IMR-90 (cell line): Measurements from ENCODE around the gene PLD1. TPM values are rescaled to one million over a fixed set of nuclear protein-coding genes. Genes with fewer than 3 reads are reported as not detected.

Experiments
- ATAC-seq: fragments of 200-7000 bp; cut with Tn5 transposase; 2 replicates; pipeline ENCODE4 v1.9.1; 2020; ENCODE audit warnings: low read depth, mild to moderate bottlenecking, moderate library complexity
- BruUV-seq: library from RNA; stranded (reverse); fragments of 400-500 nt; replicated peaks from 2 replicates; lab custom pipeline; 2021; lab: Mats Ljungman, UMichigan
- CTCF ChIA-PET: fragments of 300-600 bp; formaldehyde crosslinking; extraction: SDS; loops from one replicate; lab custom pipeline; 2021; ENCODE audit warnings: antibody characterized with exemption; lab: Yijun Ruan, JAX
- POLR2A ChIA-PET: fragments of 300-600 bp; sonication (Branson Sonifier 250); formaldehyde crosslinking; loops from one replicate; lab custom pipeline; 2022; ENCODE audit warnings: antibody characterized with exemption; ENCODE audit not compliant: unreplicated experiment; lab: Charles Lee
- DNase-seq: peaks from one replicate; pipeline ENCODE4 v3.0.0; 2013
- H2AFZ ChIP-seq: replicated peaks from 2 replicates; pipeline ENCODE3; 2013; ENCODE audit warnings: low read length, mild to moderate bottlenecking; ENCODE audit not compliant: poor library complexity
- H2AK5ac ChIP-seq: 2 replicates; pipeline ENCODE4 v1.6.1; 2013; ENCODE audit warnings: low read depth, low read length, inconsistent platforms
- H2AK9ac ChIP-seq: replicated peaks from 2 replicates; pipeline ENCODE3; 2013; ENCODE audit warnings: mild to moderate bottlenecking, low read depth, low read length, moderate library complexity; ENCODE audit not compliant: poor library complexity
- H2BK120ac ChIP-seq: 2 replicates; pipeline ENCODE4 v1.6.1; 2013; ENCODE audit warnings: low read depth, low read length, inconsistent platforms
- H2BK15ac ChIP-seq: 3 replicates; pipeline ENCODE4 v1.6.1; 2013; ENCODE audit warnings: low read depth, low read length, inconsistent platforms
- H2BK20ac ChIP-seq: 2 replicates; pipeline ENCODE4 v1.6.1; 2013; ENCODE audit warnings: low read depth, mild to moderate bottlenecking, inconsistent platforms, low read length, moderate library complexity
- H2BK5ac ChIP-seq: 2 replicates; pipeline ENCODE4 v1.6.1; 2013; ENCODE audit warnings: mild to moderate bottlenecking, low read depth, low read length, inconsistent platforms; ENCODE audit not compliant: poor library complexity, severe bottlenecking
- H3K14ac ChIP-seq: replicated peaks from 2 replicates; pipeline ENCODE4 v1.6.1; 2013; ENCODE audit warnings: low read depth, low read length, inconsistent platforms
- H3K18ac ChIP-seq: 2 replicates; pipeline ENCODE4 v1.6.1; 2013; ENCODE audit warnings: low read depth, low read length, control low read depth
- H3K23ac ChIP-seq: 2 replicates; pipeline ENCODE4 v1.6.1; 2013; ENCODE audit warnings: low read depth, low read length, inconsistent platforms
- H3K27ac ChIP-seq: 2 replicates; pipeline ENCODE4 v1.5.1; 2013; ENCODE audit warnings: mild to moderate bottlenecking, control low read depth, low read length; ENCODE audit not compliant: insufficient read depth
- H3K27me3 ChIP-seq: 2 replicates; pipeline ENCODE4 v1.6.1; 2013; ENCODE audit warnings: low read length; ENCODE audit not compliant: control insufficient read depth, insufficient read depth
- H3K36me3 ChIP-seq: 2 replicates; pipeline ENCODE4 v1.6.1; 2013; ENCODE audit warnings: low read length, mixed read lengths; ENCODE audit not compliant: control insufficient read depth, insufficient read depth
- H3K4ac ChIP-seq: 2 replicates; pipeline ENCODE4 v1.6.1; 2013; ENCODE audit warnings: low read depth, low read length, inconsistent platforms
- H3K4me1 ChIP-seq: 2 replicates; pipeline ENCODE4 v1.6.1; 2013; ENCODE audit warnings: low read length, mixed read lengths; ENCODE audit not compliant: control insufficient read depth, insufficient read depth
- H3K4me2 ChIP-seq: 2 replicates; pipeline ENCODE4 v1.6.1; 2013; ENCODE audit warnings: low read depth, mild to moderate bottlenecking, control low read depth, low read length, moderate library complexity
- H3K4me3 ChIP-seq: 2 replicates; pipeline ENCODE4 v1.5.1; 2013; ENCODE audit warnings: low read depth, mild to moderate bottlenecking, control low read depth, low read length, moderate library complexity; ENCODE audit not compliant: insufficient read depth
- H3K56ac ChIP-seq: 2 replicates; pipeline ENCODE4 v1.6.1; 2013; ENCODE audit warnings: low read length, inconsistent platforms; ENCODE audit not compliant: insufficient read depth; ENCODE audit errors: extremely low read depth
- H3K79me1 ChIP-seq, 2 experiments: 2 replicates each; pipeline ENCODE4 v1.6.1; 2013; ENCODE audit warnings: low read length in 2 of 2, inconsistent platforms in 1 of 2, low read depth in 1 of 2
- H3K9ac ChIP-seq: 2 replicates; pipeline ENCODE4 v1.6.1; 2013; ENCODE audit warnings: low read depth, low read length, control low read depth
- H3K9me1 ChIP-seq: 2 replicates; pipeline ENCODE4 v1.6.1; 2013; ENCODE audit warnings: low read length, inconsistent platforms; ENCODE audit not compliant: insufficient read depth
- H3K9me3 ChIP-seq: 2 replicates; pipeline ENCODE4 v1.6.1; 2013; ENCODE audit warnings: low read length; ENCODE audit not compliant: control insufficient read depth, insufficient read depth
- H4K20me1 ChIP-seq: 2 replicates; pipeline ENCODE4 v1.6.1; 2013; ENCODE audit warnings: low read length, inconsistent platforms; ENCODE audit not compliant: insufficient read depth
- H4K5ac ChIP-seq: 2 replicates; pipeline ENCODE4 v1.6.1; 2013; ENCODE audit warnings: mild to moderate bottlenecking, low read depth, low read length, control low read depth
- H4K8ac ChIP-seq, 2 experiments: 2 replicates each; pipeline ENCODE4 v1.6.1; 2013; ENCODE audit warnings: low read depth in 2 of 2, low read length in 2 of 2, control low read depth in 1 of 2, inconsistent platforms in 1 of 2
- H4K91ac ChIP-seq: 2 replicates; pipeline ENCODE4 v1.6.1; 2013; ENCODE audit warnings: low read depth, low read length, inconsistent platforms; ENCODE audit not compliant: insufficient read depth
- CEBPB ChIP-seq: IDR thresholded peaks from 2 replicates; pipeline ENCODE4 v1.6.1; 2012; ENCODE audit warnings: low read depth, low read length, improper control_type of control experiment
- CTCF ChIP-seq: conservative IDR thresholded peaks from 2 replicates; pipeline ENCODE4 v1.5.1; 2012; ENCODE audit warnings: mild to moderate bottlenecking, low read depth, low read length, improper control_type of control experiment
- MAFK ChIP-seq: IDR thresholded peaks from 2 replicates; pipeline ENCODE4 v1.6.1; 2012; ENCODE audit warnings: low read depth, low read length, improper control_type of control experiment
- WGBS, 2 experiments: methylation state at CpG; one replicate each; pipeline versions ENCODE4 v1.1.5 to v1.1.7; 2013; ENCODE audit warnings: missing lambda C conversion rate in 2 of 2; ENCODE audit not compliant: insufficient read length in 1 of 2; ENCODE audit errors: extremely low coverage in 2 of 2; 5-methylcytosine and 5-hydroxymethylcytosine counted together
- dilution Hi-C: fragments of 300-500 bp; cut with HindIII; formaldehyde crosslinking; loops from one replicate; pipeline ENCODE4 v1.14.3; 2018; ENCODE audit warnings: low sequenced_read_pairs; ENCODE audit not compliant: unreplicated experiment
- in situ Hi-C: fragments of 300-500 bp; cut with MboI; formaldehyde crosslinking; loops from 3 replicates; pipeline ENCODE4 v1.14.3; 2019; ENCODE audit warnings: low sequenced_read_pairs, inconsistent platforms, mixed read lengths
- intact Hi-C: fragments of 100-400 bp; cut with micrococcal nuclease; formaldehyde crosslinking; loops from 2 replicates; pipeline ENCODE4 v1.10.0; 2022
- polyA plus RNA-seq, 3 experiments: library from polyadenylated mRNA; depleted of rRNA; stranded (reverse); fragments of >200 nt; gene quantifications; 2 replicates each; pipeline ENCODE4 v1.2.3, GENCODE V29; 2012; ENCODE audit warnings: low replicate concordance in 1 of 3
- total RNA-seq: library from RNA; depleted of rRNA; stranded (reverse); fragments of >200 nt; gene quantifications from 2 replicates; pipeline ENCODE4 v1.2.3, GENCODE V29; 2012

PLD1 gene
- total and polyA plus RNA-seq, 2 of the 4 experiments (the other 2 are of a cell fraction): 3.3 to 9.7 TPM

- no peak for TF ChIP-seq MAFK
These were observed 3.1 kb upstream of the PLD1 start (continued) for GRCh38 chr3:171813278-171813896.

- Histone ChIP-seq H3K4me3 (no peak overlapping the region), H3K4ac (no peak overlapping the region), H3K18ac (no peak overlapping the region), H2BK120ac (no peak overlapping the region), H2AK9ac (no peak overlapping the region), H3K79me1 (peaks cover 1 to 8% of the 10 kb centered on the region in 2 experiments; a peak in 2 of 4 replicates), H3K9me3 (no peaks in the 10 kb centered on the region), H3K9me1 (no peaks in the 10 kb centered on the region), H3K4me2 (no peak overlapping the region), H3K27ac (no peak overlapping the region), H2AK5ac (no peak overlapping the region), H3K56ac (no peak overlapping the region), H2AFZ (no peak overlapping the region), H3K4me1 (peaks cover 5% of the 10 kb centered on the region), H2BK15ac (no peak overlapping the region), H3K14ac (no peak overlapping the region), H2BK5ac (no peak overlapping the region), H3K9ac (no peak overlapping the region), H3K27me3 (no peaks in the 10 kb centered on the region), H4K8ac (no peak overlapping the region), H4K20me1 (no peaks in the 10 kb centered on the region), H4K5ac (no peak overlapping the region), H3K36me3 (no peaks in the 10 kb centered on the region), H4K91ac (no peak overlapping the region), H3K23ac (no peak overlapping the region), H2BK20ac (no peak overlapping the region)
- in situ Hi-C loops: no loop called here
- no peak for ATAC-seq
- WGBS, 2 experiments: no CpG with 5 or more reads among the region's 2 CpGs
- TF ChIP-seq CEBPB: peak; percentile 83
- TF ChIP-seq CTCF: no peak
- intact Hi-C loops: loop anchor here (1.0 kb wide), 1 partner anchor 58 kb away; no protein-coding TSS in a partner anchor
- DNase-seq: no peak
- CTCF ChIA-PET: interaction anchor here (0.7 kb wide), 1 partner anchor 95 kb away, joined by 3 read pairs; no protein-coding TSS in a partner anchor
- no TSS peak for BruUV-seq
- POLR2A ChIA-PET: no interaction called here
- dilution Hi-C loops: no loop called here
These were observed 2.5 kb upstream of the PLD1 start for GRCh38 chr3:171812811-171813210.
